ENCODE measurements around the gene PSME4. TPM values are rescaled to one million over a fixed set of nuclear protein-coding genes. Genes with fewer than 3 reads are reported as not detected.

Gene PSME4, protein sequence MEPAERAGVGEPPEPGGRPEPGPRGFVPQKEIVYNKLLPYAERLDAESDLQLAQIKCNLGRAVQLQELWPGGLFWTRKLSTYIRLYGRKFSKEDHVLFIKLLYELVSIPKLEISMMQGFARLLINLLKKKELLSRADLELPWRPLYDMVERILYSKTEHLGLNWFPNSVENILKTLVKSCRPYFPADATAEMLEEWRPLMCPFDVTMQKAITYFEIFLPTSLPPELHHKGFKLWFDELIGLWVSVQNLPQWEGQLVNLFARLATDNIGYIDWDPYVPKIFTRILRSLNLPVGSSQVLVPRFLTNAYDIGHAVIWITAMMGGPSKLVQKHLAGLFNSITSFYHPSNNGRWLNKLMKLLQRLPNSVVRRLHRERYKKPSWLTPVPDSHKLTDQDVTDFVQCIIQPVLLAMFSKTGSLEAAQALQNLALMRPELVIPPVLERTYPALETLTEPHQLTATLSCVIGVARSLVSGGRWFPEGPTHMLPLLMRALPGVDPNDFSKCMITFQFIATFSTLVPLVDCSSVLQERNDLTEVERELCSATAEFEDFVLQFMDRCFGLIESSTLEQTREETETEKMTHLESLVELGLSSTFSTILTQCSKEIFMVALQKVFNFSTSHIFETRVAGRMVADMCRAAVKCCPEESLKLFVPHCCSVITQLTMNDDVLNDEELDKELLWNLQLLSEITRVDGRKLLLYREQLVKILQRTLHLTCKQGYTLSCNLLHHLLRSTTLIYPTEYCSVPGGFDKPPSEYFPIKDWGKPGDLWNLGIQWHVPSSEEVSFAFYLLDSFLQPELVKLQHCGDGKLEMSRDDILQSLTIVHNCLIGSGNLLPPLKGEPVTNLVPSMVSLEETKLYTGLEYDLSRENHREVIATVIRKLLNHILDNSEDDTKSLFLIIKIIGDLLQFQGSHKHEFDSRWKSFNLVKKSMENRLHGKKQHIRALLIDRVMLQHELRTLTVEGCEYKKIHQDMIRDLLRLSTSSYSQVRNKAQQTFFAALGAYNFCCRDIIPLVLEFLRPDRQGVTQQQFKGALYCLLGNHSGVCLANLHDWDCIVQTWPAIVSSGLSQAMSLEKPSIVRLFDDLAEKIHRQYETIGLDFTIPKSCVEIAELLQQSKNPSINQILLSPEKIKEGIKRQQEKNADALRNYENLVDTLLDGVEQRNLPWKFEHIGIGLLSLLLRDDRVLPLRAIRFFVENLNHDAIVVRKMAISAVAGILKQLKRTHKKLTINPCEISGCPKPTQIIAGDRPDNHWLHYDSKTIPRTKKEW (N-terminal part only)
- 10 to 100 TPM; 47.9 to 52.3 TPM for total RNA-seq

DNA sequence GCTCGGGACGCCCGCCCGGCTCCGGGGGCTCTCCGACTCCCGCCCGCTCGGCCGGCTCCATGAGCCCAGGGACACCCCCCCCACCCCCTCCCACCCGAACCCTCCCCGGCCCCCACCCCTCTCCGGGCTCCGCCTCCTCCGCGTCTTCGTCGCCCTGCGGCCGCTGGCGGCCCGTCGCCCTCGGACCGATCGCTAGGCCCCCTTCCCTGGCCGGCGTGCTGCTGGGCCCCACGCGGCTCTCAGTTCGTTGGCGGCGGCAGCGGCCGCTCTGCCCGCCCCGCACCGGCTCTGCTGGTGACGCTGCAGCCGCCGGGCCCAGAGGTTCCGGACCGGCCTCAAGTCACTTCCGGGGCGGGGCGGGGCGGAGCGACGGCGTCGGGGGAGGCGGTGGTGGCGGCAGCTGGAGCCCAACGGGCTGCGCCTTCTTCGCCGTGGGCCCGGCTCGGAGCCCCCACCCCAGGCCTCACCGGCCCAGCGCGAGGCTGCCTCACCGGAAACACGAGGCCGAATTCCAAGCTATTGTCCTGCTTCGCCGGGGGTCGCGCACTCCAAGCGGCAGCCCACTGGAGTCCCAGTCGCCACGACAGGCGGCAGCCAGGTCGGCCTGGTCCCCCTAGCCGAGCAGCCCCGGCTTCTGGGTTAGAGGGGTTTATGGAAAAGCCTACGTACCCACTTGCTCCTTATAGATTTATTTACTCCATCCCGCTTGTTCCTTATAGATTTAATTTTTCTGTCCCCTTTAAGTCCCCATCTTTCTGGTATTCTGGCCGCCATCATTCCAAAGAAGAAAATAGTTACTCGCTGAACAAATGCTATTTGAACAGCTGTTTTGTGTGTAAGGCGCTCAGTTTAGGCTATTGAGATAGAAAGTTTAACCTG, at the start of gene PSME4:
PSME4 (minus strand) TSS at position 270 of the 879 bp plus-strand sequence; CDS start at position 61, 209 bp downstream.
- CTCF ChIA-PET, result no interaction called here
- POLR2A ChIA-PET, result interaction anchor here (1.0 to 2.1 kb wide), 2 partner anchors 24 to 84 kb away, joined by 5 to 9 read pairs; no protein-coding TSS in a partner anchor

DNA sequence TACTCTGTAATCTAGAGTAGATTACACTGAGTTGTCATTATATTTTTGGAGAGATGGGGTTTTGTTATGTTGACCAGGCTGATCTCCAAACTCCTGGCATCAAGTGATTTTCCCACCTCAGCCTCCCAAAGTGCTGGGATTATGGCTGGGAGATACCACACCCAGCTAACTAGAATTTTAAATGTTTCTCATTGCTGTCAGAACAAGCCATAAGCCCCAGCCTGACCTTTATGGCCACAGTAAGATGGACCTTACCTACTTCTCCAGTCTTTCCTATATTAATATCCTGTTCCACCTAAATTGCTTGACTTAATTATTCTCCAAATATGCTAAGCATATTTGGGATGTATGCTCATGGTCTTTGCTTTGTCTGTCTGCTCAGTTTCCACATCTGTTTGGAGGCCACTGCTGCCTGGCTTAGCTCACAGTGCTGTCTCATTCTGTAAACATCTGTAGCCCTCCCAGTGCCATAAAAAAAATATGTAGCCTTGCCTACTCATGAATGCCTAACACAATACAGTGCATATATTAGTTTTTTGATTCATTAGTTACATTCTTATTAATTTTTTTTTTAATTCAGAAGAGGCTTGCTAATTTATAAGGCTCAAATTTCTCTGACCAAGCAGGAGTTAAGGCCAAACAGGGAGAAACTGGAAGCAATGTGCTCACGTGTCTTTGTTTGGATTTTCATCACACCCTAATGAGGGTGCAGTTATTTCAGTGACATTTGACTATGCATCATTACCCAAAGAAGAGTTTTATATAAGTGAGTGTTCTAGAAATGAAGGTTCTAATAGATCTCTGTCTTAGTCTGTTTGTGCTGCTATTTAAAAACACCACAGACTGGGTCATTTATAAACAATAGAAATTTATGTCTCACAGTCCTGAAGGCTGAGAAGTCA, 45.3 kb upstream of the PSME4 start:
- CTCF ChIA-PET, result no interaction called here
- POLR2A ChIA-PET, result no interaction called here

DNA sequence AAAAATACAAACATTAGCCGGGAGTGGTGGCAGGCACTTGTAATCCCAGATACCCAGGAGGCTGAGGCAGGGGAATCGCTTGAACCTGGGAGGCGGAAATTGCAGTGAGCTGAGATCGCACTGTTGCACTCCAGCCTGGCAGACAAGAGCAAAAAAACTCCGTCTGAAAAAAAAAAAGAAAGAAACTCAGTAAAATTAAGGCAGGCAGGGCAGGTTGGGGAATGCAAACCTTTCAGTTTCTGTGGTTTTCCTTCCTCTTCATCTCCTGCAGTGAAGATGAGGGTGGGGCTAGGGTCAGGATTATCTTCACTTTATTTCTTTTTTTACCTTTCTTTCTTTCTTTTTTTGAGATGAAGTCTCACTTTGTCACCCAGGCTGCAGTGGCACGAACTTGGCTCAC, 43.2 kb upstream of the PSME4 start:
- POLR2A ChIA-PET, result interaction anchor here (0.7 kb wide), 1 partner anchor 161 kb away, joined by 4 read pairs; no protein-coding TSS in a partner anchor
- CTCF ChIA-PET, result no interaction called here

DNA sequence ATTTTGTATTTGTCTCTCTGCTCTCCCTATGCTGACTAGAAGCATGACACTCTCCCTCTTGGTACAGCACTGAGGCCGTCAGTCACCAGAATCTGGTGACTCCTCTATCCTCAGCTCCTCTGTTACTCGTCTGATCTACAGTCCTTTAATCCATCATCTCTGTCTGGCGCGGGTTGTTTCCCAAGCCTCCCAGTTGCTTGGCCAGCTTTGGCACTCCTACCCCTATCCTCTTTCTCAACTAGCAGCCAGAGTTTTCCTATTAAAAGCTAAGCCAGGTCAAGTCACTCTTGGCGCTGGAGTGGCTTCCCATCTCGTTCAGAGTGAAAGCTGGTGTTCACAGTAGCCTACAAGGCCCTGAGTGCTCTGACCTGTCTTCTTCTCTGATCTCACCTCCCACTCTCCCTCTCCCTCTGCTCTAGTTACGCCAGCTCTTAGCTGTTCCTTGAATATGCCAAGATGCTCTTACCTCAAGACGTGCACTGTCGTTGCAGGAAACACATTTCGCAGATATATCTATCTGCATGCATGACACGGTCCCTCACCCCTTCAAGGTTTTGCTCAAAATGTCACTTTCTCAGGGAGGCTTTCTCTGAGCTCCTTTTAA, 41.8 kb upstream of the PSME4 start:
- POLR2A ChIA-PET, result no interaction called here
- CTCF ChIA-PET, result no interaction called here

DNA sequence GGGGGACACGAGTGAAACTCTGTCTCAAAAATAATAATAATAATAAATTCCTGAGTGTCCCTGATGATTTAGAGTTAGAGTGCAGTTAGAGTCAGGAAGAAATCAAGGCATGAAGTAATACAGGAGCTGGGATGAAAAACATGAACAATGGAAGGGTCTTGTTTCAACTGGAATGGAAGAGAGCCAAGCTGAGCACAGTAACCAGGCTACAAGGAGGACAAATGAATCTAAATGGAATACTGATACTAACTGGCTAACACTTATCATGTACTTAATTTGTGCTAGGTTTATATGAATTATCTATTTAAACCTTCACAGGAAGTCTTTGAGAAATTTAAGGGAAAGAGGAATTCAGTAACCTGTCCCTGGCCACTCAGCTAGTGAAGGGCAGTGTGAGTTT, 38.8 kb upstream of the PSME4 start:
- ChIA-PET CTCF (no interaction called here), POLR2A (no interaction called here)

DNA sequence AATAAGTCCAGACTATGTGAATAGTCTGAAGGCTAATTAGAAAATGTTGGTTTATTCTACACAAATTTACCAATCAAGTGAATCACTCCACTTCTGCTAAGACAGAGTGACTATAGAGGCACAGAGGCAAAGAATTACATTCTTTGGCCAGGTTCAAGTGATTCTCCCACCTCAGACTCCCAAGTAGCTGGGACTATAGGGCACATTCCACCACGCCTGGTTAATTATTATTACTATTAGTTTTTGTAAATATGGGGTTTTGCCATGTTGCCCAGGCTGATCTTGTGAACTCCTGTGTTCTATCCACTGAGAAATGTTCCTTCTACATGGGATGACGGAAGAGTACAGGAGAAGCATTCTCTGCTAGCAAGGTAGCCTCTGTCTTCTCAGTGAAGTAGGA, 37.6 kb upstream of the PSME4 start:
- POLR2A ChIA-PET, result no interaction called here
- CTCF ChIA-PET, result no interaction called here

DNA sequence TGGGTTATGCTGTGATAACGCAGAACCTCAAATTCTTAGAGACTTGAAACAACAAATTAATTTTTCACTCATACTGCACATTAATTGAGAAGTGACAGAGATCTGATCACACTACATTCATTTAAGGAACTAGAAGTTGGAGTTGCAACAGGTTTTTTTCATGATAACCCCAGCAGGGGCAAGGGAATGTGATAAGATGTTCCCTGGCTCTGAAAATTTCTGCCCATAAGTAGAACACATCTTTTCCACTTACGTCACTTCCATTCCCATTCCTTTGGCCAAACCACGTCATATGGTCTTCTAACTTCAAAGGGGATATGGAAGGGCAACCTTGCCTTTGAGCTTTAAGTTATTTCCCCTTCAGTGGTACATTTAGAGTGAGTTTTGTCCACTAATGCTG, 29.7 kb upstream of the PSME4 start:
- CTCF ChIA-PET, result interaction anchor here (0.5 kb wide), 1 partner anchor 124 kb away, joined by 3 read pairs; no protein-coding TSS in a partner anchor
- POLR2A ChIA-PET, result no interaction called here

DNA sequence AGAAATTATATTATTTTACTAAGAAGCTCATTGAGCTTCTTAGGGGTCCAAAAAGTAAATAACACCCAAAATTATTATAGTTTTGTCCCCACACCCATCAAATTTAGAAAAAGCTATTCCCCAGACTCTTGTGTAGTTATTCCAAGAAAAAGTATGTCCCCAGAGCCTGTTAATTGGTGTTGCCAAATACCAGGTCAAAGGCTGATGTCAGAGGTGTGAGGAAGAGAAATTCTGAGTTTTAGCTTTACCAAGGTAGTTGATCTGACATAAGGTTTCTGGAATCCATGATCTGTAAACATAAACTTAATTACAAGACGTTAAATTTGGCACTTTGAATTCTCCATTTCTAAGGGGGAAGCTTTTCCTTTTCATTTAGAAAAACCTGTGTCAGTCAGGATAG, 29.3 kb upstream of the PSME4 start:
- POLR2A ChIA-PET, result no interaction called here
- CTCF ChIA-PET, result interaction anchor here (0.5 kb wide), 1 partner anchor 124 kb away, joined by 3 read pairs; no protein-coding TSS in a partner anchor

DNA sequence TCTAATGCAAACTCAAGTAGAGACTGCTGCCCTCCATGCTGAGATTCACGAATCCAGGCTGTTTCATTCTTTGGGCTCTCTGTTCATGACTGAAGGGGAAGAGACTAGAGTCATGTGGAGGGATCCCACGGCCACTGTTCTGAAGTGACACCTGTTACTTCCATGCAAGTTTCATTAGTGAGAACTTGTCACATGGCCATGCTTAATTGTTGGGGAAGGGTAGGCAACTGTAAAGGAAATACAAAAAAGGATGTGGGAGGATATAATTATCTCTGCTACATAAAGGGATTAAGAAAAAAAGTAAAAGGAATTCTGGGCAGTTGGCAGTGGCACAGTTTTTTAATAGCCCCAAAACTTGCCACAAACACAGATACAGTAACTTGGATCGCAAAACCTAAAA, 28.0 kb upstream of the PSME4 start:
- ChIA-PET POLR2A (no interaction called here), CTCF (no interaction called here)

DNA sequence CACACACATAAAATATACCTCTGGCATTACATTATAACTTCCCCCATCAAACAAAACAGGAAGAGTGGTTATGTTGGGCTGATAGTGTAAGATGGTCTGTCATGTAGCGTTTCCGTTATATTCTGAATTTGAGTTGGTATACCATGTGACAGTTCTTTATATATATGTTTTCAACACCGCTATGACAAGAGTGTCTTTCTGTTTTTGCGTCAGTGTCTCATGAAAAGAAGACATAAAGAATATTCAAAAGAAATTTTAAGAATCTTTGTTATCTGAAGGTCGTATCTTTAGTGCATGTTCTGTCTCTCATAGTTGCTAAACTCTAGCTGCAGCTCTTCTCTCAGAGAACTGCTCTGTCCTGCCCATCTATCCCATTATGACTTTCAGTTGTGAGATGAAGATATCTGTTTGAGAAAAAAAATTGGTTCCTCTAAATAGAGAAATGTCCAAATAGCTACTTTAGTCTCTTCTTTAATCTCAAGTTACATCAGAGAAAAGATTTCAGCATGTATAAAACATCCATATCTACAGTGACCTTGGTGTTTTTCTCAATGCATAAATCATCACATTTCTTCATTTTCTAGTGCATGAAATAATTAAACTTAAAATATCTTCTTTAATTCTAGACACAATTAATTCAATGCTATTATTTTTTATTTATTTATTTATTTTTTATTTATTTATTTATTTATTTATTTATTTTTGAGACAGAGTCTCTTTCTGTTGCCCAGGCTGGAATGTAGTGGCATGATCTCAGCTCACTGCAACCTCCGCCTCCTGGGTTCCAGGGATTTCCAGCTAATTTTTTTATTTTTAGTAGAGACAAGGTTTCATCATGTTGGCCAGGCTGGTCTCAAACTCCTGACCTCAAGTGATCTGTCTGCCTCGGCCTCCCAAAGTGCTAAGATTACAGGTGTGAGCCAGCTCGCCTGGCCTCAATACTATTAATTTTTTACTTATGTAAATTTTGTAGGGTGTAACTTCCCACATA, 24.3 kb upstream of the PSME4 start:
- POLR2A ChIA-PET, result interaction anchor here (0.5 to 2.6 kb wide), 2 partner anchors 25 to 88 kb away, joined by 4 to 9 read pairs; partner anchors contain the start of gene PSME4
- CTCF ChIA-PET, result interaction anchor here (0.7 to 2.1 kb wide), 2 partner anchors 17 to 561 kb away, joined by 3 to 4 read pairs; no protein-coding TSS in a partner anchor

DNA sequence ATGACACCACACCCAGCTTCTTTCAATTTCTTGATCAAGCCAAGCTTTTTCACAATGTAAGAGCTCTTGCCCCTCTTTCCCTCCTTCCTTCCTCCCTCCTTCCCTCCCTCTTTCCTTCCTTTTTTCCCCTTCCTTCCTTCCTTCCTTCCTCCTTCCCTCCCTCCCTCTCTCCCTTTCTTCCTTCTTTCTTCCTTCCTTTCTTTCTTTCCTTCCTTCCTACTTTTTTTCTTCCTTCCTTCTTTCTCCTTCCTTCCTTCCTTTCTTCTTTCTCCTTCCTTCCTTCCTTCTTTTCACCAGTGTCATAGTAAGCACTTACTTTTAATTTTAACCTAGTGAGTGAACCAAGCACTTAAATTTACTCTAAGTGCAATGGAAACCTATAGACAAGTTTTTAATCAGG, 21.2 kb upstream of the PSME4 start:
- CTCF ChIA-PET, result interaction anchor here (1.3 kb wide), 1 partner anchor 9 kb away, joined by 5 read pairs; no protein-coding TSS in a partner anchor
- POLR2A ChIA-PET, result no interaction called here

DNA sequence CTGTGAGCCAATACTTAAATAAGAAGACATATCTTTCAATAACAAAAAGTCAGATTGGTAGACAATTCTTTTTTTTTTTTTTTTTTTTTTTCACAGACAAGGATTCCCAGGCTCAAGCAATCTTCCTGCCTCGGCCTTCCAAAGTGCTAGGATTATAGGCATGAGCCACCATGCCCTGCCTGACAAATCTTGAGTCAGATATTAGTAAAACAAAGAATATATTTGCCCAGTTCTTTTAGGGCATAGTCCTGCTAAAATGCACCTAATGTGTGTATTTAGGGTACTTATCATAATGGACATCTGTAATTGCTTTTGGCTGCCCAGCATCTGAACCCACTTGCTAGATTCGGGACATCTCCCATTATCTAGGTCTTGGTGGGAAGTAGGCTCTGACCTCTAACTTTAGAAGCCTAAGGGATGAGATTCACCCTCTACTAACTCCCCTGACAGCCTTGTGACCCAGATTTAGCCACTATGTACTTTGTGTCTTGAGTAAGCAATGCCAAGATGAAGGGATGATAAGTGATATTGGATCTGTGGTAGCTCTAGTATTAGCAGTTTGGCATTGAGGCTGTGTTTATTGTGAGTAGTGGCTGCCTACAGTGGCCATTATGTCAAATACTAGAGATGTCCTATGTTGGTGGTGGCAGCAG, 18.5 kb upstream of the PSME4 start:
- POLR2A ChIA-PET, result no interaction called here
- CTCF ChIA-PET, result no interaction called here

DNA sequence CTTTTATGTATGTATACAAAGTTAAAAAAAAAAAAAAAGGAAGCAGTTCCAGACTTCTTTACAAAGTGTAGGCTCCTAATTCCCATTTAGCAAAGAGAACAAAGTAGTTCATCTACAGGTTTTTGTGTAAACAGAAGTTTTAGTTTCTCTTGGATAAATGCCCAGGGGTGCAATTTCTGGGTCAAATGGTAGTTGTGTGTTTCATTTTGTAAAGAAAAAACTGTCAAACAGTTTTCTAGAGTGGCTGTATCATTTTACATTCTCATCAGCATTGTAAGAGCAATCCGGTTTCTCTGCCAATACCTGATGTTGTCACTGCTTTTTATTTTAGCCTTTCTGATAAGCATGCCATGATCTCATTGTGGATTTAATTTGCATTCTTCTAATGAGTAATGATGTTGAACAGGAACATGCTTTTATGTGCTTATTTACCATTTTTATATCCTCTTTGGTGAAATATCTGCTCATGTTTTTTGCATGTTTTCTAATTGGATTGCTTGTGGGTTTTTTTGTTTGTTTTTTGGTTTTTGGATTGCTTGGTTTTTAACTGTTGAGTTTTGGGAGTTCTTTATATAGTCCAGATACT, 16.6 kb upstream of the PSME4 start:
- POLR2A ChIA-PET, result no interaction called here
- CTCF ChIA-PET, result no interaction called here

DNA sequence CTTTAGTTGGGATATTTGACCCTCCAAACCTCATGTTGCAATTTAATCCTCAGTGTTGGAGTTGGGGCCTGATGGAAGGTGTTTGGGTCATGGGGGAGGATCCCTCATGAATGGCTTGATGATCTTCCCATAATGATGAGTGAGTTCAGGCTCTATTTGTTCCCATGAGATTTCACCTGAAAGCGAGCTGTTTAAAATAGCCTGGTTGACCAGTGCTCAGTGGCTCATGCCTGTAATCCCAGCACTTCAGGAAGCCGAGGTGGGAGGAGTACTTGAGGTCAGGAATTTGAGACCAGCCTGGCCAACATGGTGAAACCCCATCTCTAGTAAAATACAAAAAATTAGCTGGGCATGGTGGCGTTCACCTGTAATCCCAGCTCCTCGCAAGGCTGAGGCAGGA, 14.9 kb upstream of the PSME4 start:
- ChIA-PET POLR2A (no interaction called here), CTCF (no interaction called here)

DNA sequence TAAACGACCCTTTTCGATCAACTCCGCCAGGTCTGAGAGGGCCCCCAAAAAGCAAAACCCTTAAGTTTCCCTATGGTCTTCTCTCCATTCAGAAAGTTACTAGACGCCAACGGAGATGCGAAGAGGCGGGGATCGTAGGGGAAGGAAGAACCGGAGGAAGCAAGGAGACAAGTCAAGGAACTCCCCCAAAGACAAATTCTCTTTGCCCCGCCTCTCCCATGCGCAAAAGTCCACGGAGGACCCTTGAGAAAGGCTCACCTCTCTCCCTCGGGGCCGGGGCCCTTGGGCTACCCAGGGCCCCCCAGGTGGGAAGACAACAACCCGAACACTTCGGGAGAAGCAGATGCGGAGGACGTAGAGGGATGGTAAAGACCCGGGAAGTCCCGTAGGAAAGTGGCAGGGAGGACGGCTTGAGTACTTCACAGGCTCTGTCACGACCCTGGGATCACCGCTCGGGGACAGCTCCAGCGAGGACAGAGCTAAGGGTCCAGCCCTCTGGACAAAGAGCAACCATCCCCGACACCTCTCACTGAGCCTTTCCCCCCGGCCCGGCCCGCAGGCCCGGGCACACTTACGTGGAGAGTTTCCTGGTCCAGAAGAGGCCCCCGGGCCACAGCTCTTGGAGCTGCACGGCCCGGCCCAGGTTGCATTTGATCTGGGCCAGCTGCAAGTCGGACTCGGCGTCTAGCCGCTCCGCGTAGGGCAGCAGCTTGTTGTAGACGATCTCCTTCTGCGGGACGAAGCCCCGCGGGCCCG, 647 bp downstream of the PSME4 start:
- POLR2A ChIA-PET, result interaction anchor here (0.6 to 2.1 kb wide), 6 partner anchors 13 to 1080 kb away, joined by 3 to 9 read pairs (median 6); partner anchors contain the start of gene RTN4

More for the DNA sequence above, 647 bp downstream of the PSME4 start:
- CTCF ChIA-PET, result interaction anchor here (0.7 to 1.0 kb wide), 2 partner anchors 7 to 588 kb away, joined by 3 to 5 read pairs; no protein-coding TSS in a partner anchor

All from activated CD8-positive, alpha-beta memory T cell treated with anti-CD3 and anti-CD28 coated beads for 36 hours (primary cell).